C4-2B (cell line): Measurements from ENCODE around the gene FRMPD2.

Experiments
- ZFX ChIP-seq: fragments of 450-650 bp; IDR thresholded peaks from 2 replicates; pipeline ENCODE4 v1.6.1; 2017
- TF ChIP-seq, protein P1 (sequence below): fragments of 450-650 bp; conservative IDR thresholded peaks from 2 replicates; pipeline ENCODE4 v1.5.1; 2017; ENCODE audit warnings: mild to moderate bottlenecking

- TF ChIP-seq, protein P1, sequence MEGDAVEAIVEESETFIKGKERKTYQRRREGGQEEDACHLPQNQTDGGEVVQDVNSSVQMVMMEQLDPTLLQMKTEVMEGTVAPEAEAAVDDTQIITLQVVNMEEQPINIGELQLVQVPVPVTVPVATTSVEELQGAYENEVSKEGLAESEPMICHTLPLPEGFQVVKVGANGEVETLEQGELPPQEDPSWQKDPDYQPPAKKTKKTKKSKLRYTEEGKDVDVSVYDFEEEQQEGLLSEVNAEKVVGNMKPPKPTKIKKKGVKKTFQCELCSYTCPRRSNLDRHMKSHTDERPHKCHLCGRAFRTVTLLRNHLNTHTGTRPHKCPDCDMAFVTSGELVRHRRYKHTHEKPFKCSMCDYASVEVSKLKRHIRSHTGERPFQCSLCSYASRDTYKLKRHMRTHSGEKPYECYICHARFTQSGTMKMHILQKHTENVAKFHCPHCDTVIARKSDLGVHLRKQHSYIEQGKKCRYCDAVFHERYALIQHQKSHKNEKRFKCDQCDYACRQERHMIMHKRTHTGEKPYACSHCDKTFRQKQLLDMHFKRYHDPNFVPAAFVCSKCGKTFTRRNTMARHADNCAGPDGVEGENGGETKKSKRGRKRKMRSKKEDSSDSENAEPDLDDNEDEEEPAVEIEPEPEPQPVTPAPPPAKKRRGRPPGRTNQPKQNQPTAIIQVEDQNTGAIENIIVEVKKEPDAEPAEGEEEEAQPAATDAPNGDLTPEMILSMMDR = no peak
- TF ChIP-seq ZFX = no peak
Observed at GRCh38 chr10:48237259-48238250, 36.9 kb downstream of the FRMPD2 start.
